Stimulated activated naive CD8-positive, alpha-beta T cell treated with anti-CD3 and anti-CD28 coated beads, Interleukin-15, Interleukin-2, amounts not matched to agents 100 U/mL and 50 U/mL, for 24 hours (primary cell): ENCODE data around the gene GFY.

ENCODE experiments used
- ATAC-seq: fragments of 150-1000 bp; cut with Tn5 transposase; one replicate; pipeline ENCODE4 v1.10.0; 2021
- DNase-seq: peaks from one replicate; pipeline ENCODE4 v3.0.0; 2021

Gene GFY

DNA sequence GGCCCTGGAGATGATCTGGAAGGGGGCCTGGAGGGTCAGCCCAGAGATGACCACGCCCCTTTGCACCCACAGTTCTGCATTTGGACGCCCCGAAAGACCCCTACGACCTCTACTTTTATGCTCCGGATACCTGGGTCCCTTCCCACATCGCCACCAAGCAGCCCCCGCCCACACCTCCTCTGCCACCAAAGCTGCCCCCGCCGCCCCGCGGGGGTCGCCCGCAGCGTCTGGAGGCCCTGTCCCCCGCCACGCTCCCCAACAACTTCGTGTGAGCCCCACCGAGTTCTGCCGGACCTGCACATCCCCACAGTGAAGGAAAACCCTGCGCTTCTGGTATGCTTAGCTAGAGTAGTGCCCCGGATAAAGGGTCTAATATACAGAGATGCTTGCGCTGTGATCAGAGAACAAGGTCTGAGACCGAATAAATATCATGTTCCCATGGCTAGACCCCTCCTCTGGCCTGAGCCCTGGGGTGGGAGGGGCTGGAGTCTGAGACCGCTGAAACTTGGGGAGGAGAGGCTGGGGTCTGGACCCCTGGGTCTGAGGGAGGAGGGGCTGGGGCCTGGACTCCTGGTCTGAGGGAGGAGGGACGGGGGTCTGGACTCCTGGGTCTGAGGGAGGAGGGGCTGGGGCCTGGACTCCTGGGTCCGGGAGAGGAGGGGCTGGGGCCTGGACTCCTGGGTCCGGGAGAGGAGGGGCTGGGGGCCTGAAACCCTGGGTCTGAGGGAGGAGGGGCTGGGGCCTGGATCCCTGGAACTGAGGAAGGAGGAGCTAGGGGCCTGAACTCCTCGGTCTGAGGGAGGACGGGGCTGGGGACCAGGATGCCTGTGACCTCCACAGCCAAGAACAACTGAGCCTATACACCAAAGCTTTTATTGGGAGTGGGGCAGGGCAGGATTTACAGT lies 3.6 kb downstream of the GFY start:
- ATAC-seq (no peak), DNase-seq (no peak)

- DNase-seq (no peak), ATAC-seq (no peak)
Measured at GRCh38 chr19:49430172-49430677, 5.0 kb downstream of the GFY start.

- DNase-seq = peak; percentile 45
Measured at GRCh38 chr19:49430678-49431329, 5.6 kb downstream of the GFY start.

DNA sequence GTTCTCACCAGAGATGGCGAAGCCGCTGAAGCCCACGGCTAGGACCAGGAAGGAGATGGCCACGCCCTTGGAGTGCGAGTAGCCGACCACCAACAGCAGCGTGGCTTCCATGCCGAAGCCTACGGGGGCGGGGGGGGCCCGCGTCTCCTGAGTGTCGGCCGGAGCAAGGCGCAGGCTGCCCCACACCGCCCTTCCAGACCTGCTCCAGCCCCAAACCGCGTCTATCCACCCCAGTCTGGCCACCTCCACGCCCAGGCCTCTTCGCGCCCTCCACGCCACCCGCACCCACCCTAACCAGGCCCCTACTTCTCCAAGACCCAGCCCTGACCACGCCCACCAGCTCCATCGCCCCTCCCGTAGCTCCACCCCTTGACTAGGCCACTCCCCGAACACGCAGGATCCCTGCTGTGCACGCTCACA lies 6.2 kb downstream of the GFY start:
- ATAC-seq (no peak), DNase-seq (peak; percentile 46)

More at GRCh38 chr19:49430678-49431329, 5.6 kb downstream of the GFY start:
- peak; percentile 54 for ATAC-seq

- no peak for DNase-seq
- ATAC-seq = no peak
Measured at GRCh38 chr19:49432141-49433073, 7.2 kb downstream of the GFY start.

DNA sequence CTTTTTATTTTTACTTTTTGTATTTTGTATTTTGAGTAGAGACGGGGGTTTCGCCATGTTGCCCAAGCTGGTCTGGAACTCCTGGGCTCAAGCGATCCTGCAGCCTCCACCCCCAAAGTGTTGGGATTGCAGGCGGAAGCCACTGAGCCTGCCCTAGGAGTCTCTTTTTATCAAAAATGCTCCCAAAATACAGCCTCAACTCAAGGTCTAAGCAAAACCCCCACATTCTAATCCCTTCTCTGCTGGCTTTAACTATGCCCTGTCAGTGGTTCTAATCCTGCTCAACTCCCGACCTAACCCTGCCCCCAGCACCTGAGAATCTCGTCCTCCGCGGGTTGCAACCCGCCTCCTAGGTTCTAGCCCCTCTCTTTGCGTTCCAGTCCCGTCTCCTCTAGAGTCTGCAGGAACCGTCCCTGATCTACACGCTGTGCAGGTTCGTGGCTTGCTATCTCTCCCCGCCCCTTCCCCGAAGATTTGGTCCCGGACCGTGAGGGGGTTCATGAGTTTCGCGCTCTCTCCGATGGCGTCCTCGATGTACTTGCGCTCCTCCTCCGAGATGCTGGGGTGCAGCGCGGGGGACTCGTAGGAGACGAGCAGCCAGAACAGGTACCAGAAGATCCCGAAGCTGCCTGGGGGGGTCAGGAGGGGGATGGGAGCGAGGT lies 8.2 kb downstream of the GFY start:
- ATAC-seq (no peak), DNase-seq (no peak)

GRCh38 chr19:49434907-49435583 lies 9.9 kb downstream of the GFY start:
- ATAC-seq (no peak), DNase-seq (no peak)

DNA sequence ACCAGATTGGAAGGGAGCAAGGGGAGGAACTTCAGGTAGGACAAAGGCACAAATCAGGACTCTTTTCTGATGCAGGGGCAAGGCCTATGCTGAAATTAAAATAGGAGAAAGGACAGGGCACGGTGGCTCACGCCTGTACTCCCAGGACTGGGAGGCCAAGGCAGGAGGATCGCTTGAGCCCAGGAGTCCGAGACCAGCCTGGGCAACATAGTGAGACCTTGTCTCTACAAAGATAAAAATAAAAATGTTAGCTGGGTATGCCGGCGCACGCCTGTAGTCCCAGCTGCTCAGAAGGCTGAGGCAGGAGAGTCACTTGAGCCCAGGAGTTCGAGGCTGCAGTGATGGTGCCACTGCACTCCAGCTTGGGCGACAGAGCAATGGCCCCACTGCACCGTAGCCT lies 10.5 kb downstream of the GFY start:
- no peak for DNase-seq

DNA sequence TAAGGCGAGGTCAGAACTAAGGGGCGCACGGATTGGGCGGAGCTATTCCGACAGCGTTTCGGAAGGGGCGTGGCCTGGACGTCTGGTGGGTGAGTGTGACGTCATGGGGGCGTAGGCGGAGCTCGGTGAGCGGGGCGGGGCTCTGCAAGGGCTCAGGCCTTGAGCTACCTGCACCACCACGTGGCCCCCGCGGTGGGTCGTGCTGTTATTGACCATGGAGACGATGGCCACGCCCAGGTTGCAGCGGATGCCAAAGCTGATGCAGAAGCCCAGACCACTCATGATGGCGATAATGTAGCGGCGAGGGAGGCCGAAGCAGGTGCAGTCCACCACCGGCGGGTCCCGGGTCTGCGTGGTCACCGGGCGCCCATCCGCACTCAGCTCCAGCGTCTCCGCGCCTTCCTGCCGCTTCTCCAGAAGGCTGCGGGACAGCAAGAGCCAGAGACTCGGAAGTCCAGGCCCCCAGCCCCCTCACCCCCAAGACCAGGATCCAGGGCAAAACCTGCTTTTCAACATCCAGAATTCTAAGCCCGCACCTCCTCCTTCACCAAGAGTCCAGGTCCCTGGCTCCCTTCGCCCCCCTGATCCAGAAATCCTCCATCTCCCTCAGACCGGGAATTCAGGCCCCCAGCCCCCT lies 11.3 kb downstream of the GFY start:
- ATAC-seq (peak; percentile 14), DNase-seq (peak; percentile 80)

More for the DNA sequence above, 10.5 kb downstream of the GFY start:
- no peak for ATAC-seq

DNA sequence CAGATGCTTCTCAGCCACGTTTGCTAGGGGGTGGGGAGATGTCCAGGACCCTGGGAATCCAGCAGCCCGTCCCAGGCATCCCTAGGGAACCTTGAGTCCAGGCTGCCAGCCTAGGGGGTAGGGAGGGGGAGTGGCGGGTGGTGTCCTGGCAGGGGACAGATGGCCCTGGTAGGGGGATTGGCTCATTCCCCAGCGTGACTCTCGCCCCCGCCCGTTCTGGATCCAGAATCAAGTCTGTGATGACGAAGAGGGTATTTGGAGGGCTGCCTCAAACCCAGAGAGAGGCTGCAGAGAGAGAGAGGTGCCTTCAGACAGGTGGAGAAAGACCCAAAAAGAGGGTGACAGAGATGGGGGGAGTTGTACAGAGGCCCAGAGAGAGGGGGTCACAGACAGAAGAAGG lies 12.0 kb downstream of the GFY start:
- ATAC-seq (no peak), DNase-seq (no peak)

DNA sequence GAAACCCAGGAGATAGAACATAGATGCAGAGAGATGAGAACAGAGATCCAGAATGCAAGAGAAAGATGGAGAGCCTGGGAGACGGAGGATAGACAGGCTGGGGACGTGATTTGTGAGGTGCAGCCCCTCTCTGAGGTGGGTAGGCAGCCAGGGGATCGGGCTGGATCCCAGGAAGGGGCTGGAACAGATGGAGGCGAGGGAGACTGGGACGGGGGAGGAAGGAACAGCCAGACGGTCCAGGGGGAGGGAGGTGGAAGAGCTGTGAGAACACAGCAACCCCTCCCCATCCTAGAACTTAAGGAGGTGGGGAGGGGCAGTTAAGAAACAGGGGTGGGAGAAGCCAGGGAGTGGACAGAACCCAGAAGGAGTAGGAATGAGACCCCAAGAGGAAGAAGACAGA lies 13.1 kb downstream of the GFY start:
- ATAC-seq (no peak), DNase-seq (no peak)

- ATAC-seq = no peak
Measured at GRCh38 chr19:49439836-49440235, 14.6 kb downstream of the GFY start.

DNA sequence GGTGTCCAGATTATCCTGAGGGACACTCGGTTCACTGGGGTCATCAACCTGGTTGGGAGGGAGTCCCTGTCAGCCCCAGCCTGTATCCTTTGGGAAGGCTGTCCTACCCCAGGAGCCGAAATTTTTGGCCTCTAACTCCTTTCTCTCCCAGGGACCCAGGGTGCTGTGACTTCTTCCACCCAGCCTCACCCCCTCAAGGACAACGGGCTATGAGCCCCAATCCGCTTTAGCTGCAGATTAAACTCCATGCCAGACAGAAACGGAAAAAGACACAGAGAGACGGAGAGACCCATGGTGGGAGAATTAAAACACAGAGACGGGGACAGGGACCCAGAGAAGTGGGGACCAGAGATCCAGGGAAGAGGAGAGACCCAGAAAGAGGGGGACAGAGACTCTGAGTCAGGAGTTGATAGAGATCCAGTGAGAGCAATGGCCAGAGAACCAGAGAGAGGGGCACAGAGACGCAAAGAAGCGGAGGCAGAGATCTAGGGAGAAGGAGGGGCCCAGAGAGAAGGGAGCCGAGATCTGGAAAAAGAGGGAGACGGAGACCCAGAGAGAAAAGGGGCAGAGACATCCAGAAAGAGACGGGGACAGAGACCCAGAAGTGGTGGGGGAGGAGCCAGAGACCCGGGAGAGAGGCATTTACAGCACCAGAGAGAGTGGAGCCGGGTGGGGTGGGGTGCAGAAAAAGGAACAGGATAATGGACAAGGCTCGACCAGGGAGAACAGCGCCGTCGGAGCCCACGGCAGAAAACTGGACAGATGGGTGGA lies 15.4 kb downstream of the GFY start:
- ATAC-seq (no peak), DNase-seq (no peak)

More at GRCh38 chr19:49439836-49440235, 14.6 kb downstream of the GFY start:
- DNase-seq = no peak

GRCh38 chr19:49441210-49441959 lies 16.2 kb downstream of the GFY start, which contains the start of gene SLC17A7:
Gene SLC17A7 (minus strand): TSS chr19:49441527. CDS start chr19:49441379, 148 bp downstream.
- ATAC-seq (no peak), DNase-seq (peak; percentile 62)

GRCh38 chr19:49441960-49442350 lies 16.8 kb downstream of the GFY start:
- no peak for DNase-seq
- no peak for ATAC-seq

GRCh38 chr19:49442354-49442753 lies 17.2 kb downstream of the GFY start:
- ATAC-seq (no peak), DNase-seq (no peak)

DNA sequence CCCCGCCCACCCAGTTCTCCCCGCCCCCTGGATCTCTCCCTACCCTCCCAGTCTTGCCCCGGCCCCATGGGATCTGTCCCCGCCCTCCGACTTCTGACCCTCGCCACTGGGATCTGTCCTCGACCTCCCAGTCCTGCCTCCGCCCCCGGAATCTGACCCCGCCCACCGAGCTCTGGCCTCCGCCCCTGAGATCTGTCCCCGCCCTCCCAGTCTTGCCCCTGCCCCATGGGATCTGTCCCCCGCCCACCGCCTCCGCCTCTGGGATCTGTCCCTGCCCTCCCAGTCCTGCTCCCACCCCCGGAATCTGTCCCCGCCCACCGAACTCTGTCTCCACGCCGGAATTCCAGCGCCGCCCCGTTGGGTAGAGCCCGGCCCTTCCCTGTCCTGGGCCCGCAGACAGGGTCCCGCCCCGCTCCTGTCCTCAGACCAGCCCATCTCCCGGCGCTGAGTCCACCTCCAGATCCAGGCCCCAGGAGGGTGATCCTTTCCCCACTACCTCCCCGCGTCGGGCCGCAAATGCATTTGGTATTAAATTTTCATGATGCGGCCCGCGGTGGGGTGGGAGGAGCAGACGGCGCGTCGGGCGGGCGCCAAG lies 17.7 kb downstream of the GFY start:
- DNase-seq (peak; percentile 82), ATAC-seq (peak; percentile 24)

DNA sequence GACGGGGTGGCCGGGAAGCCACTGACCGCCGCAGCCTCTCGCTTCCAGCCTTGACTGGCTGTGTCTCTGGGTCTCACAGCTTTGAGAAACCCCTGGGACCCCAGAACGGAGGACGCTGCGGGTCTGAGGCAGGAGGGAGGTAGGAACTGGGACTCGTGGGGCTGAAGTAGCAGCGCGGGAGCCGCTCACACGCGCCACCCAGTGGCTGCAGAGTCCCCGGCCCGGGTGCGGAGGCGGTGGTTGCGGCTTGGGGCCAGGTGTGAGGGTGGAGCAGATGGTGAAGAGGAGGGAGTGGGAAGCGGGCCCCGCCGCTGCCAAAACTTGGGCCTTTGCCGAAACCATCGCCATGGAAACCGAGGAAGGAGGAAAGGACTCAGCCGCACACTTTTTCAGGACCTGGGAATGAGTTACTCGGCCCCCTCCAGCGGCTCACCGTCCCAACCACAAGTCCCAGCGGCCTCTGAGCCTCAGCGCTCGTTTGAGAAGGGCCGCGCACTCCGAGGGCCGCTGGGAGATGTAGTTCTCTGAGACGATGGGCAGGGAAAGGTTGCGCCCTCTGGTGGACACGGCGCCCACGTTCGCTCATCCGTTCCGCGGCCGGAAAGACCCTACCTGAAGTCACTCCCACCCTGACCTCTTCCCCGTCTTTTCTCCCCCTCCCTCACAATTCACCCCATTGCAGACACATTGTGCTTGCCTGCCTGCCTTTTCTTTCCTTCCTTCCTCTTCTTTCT lies 18.3 kb downstream of the GFY start:
- peak; percentile 90 for ATAC-seq
- peak; percentile 95 for DNase-seq
